ENCODE results near the gene TMTC2. TPM values are rescaled to one million over a fixed set of nuclear protein-coding genes. Genes with fewer than 3 reads are reported as not detected.

The TMTC2 gene
- total RNA-seq = 2.9 TPM
- long read RNA-seq, partial matches to known transcripts = 1 of 5 reads
- long read RNA-seq, other reads (novel, unspliced or antisense) = 3 of 5 reads

- intact Hi-C loops (cut with DNase I) = loop anchor here (10.0 kb wide), 1 partner anchor 1138 kb away; no protein-coding TSS in a partner anchor
- DNase-seq (ENCODE audit: low spot score) = peak; percentile 97
Measured at GRCh38 chr12:82686168-82687020, at the start of gene TMTC2. TSS of gene TMTC2 (plus strand) at chr12:82686906.

- DNase-seq (ENCODE audit: low spot score) = no peak
- intact Hi-C loops (cut with DNase I) = no loop called here
Measured at GRCh38 chr12:82638324-82638723, 48.4 kb upstream of the TMTC2 start.

- intact Hi-C loops (cut with DNase I) = no loop called here
- no peak for DNase-seq (ENCODE audit: low spot score)
Measured at GRCh38 chr12:82644896-82645295, 41.8 kb upstream of the TMTC2 start.

GRCh38 chr12:82645414-82645813, 41.3 kb upstream of the TMTC2 start:
- intact Hi-C loops (cut with DNase I) = no loop called here
- no peak for DNase-seq (ENCODE audit: low spot score)

GRCh38 chr12:82647853-82648252, 38.9 kb upstream of the TMTC2 start:
- intact Hi-C loops (cut with DNase I) = no loop called here

GRCh38 chr12:82648259-82648909, 38.3 kb upstream of the TMTC2 start:
- DNase-seq (ENCODE audit: low spot score) = no peak
- intact Hi-C loops (cut with DNase I) = no loop called here

More at GRCh38 chr12:82647853-82648252, 38.9 kb upstream of the TMTC2 start:
- DNase-seq (ENCODE audit: low spot score) = no peak

GRCh38 chr12:82650627-82651337, 35.9 kb upstream of the TMTC2 start:
- no peak for DNase-seq (ENCODE audit: low spot score)
- intact Hi-C loops (cut with DNase I) = no loop called here

- DNase-seq (ENCODE audit: low spot score) = no peak
- intact Hi-C loops (cut with DNase I) = no loop called here
Measured at GRCh38 chr12:82651489-82651888, 35.2 kb upstream of the TMTC2 start.

GRCh38 chr12:82652071-82652470, 34.6 kb upstream of the TMTC2 start:
- intact Hi-C loops (cut with DNase I) = no loop called here
- DNase-seq (ENCODE audit: low spot score) = no peak

- intact Hi-C loops (cut with DNase I) = no loop called here
- DNase-seq (ENCODE audit: low spot score) = no peak
Measured at GRCh38 chr12:82655751-82656150, 31.0 kb upstream of the TMTC2 start.

GRCh38 chr12:82659343-82660207, 27.1 kb upstream of the TMTC2 start:
- intact Hi-C loops (cut with DNase I) = no loop called here

GRCh38 chr12:82660541-82661325, 26.0 kb upstream of the TMTC2 start:
- DNase-seq (ENCODE audit: low spot score) = no peak
- intact Hi-C loops (cut with DNase I) = no loop called here

More at GRCh38 chr12:82659343-82660207, 27.1 kb upstream of the TMTC2 start:
- DNase-seq (ENCODE audit: low spot score) = no peak

GRCh38 chr12:82663893-82664292, 22.8 kb upstream of the TMTC2 start:
- DNase-seq (ENCODE audit: low spot score) = no peak
- intact Hi-C loops (cut with DNase I) = no loop called here

GRCh38 chr12:82665142-82665923, 21.4 kb upstream of the TMTC2 start:
- intact Hi-C loops (cut with DNase I) = no loop called here
- DNase-seq (ENCODE audit: low spot score) = no peak

- no peak for DNase-seq (ENCODE audit: low spot score)
- intact Hi-C loops (cut with DNase I) = no loop called here
Measured at GRCh38 chr12:82666830-82667229, 19.9 kb upstream of the TMTC2 start.

GRCh38 chr12:82671673-82672195, 15.0 kb upstream of the TMTC2 start:
- intact Hi-C loops (cut with DNase I) = no loop called here
- no peak for DNase-seq (ENCODE audit: low spot score)

GRCh38 chr12:82672811-82673495, 13.8 kb upstream of the TMTC2 start:
- intact Hi-C loops (cut with DNase I) = no loop called here
- no peak for DNase-seq (ENCODE audit: low spot score)

Measured in cardiac septum (tissue), 1 donor.